ENCODE data around the gene DNAH9. TPM values are rescaled to one million over a fixed set of nuclear protein-coding genes. Genes with fewer than 3 reads are reported as not detected.

The DNAH9 gene
- total RNA-seq, 1 donor from 2014 or later, result not detected

- intact Hi-C loops (cut with DNase I), result no loop called here
- TF ChIP-seq CTCF (IDR thresholded peaks at IDR 0.05), result no peak
- DNase-seq (ENCODE audit: low spot score in 2 of 2), result no peak
- H3K9me3 ChIP-seq, result no peaks in the 10 kb centered on the region
- no peaks in the 10 kb centered on the region for H3K27me3 ChIP-seq
- H3K27ac ChIP-seq, result no peak overlapping the region
- H3K4me1 ChIP-seq, result no peaks in the 10 kb centered on the region
- no peaks in the 10 kb centered on the region for H3K36me3 ChIP-seq
- no peak overlapping the region for H3K4me3 ChIP-seq
Observed at GRCh38 chr17:11624976-11625375, 26.7 kb downstream of the DNAH9 start.

- H3K36me3 ChIP-seq, result no peaks in the 10 kb centered on the region
- no peaks in the 10 kb centered on the region for H3K4me1 ChIP-seq
- TF ChIP-seq CTCF (IDR thresholded peaks at IDR 0.05), result no peak
- H3K9me3 ChIP-seq, result no peaks in the 10 kb centered on the region
- H3K27ac ChIP-seq, result no peak overlapping the region
- H3K4me3 ChIP-seq, result no peak overlapping the region
- intact Hi-C loops (cut with DNase I), result no loop called here
- H3K27me3 ChIP-seq, result no peaks in the 10 kb centered on the region
- DNase-seq (ENCODE audit: low spot score in 2 of 2), result no peak
Observed at GRCh38 chr17:11625878-11626277, 27.6 kb downstream of the DNAH9 start.

- intact Hi-C loops (cut with DNase I), result no loop called here
- no peaks in the 10 kb centered on the region for H3K36me3 ChIP-seq
Observed at GRCh38 chr17:11627301-11627940, 29.2 kb downstream of the DNAH9 start.

GRCh38 chr17:11628374-11628773 is 30.1 kb downstream of the DNAH9 start:
- Histone ChIP-seq H3K27ac (no peak overlapping the region), H3K4me1 (no peaks in the 10 kb centered on the region), H3K27me3 (no peaks in the 10 kb centered on the region), H3K4me3 (no peak overlapping the region), H3K36me3 (no peaks in the 10 kb centered on the region), H3K9me3 (no peaks in the 10 kb centered on the region)
- DNase-seq (ENCODE audit: low spot score in 2 of 2), result no peak
- intact Hi-C loops (cut with DNase I), result no loop called here
- TF ChIP-seq CTCF (IDR thresholded peaks at IDR 0.05), result no peak

More at GRCh38 chr17:11627301-11627940, 29.2 kb downstream of the DNAH9 start:
- no peak for DNase-seq (ENCODE audit: low spot score in 2 of 2)
- Histone ChIP-seq H3K27me3 (no peaks in the 10 kb centered on the region), H3K4me3 (no peak overlapping the region), H3K27ac (no peak overlapping the region), H3K4me1 (no peaks in the 10 kb centered on the region), H3K9me3 (no peaks in the 10 kb centered on the region)
- no peak for TF ChIP-seq CTCF (IDR thresholded peaks at IDR 0.05)

- Histone ChIP-seq H3K27ac (no peak overlapping the region), H3K36me3 (no peaks in the 10 kb centered on the region), H3K9me3 (no peaks in the 10 kb centered on the region), H3K4me1 (no peaks in the 10 kb centered on the region), H3K4me3 (no peak overlapping the region), H3K27me3 (no peaks in the 10 kb centered on the region)
- TF ChIP-seq CTCF (IDR thresholded peaks at IDR 0.05), result no peak
- DNase-seq (ENCODE audit: low spot score in 2 of 2), result no peak
- intact Hi-C loops (cut with DNase I), result no loop called here
Observed at GRCh38 chr17:11628831-11629230, 30.6 kb downstream of the DNAH9 start.

- H3K9me3 ChIP-seq, result no peaks in the 10 kb centered on the region
- no peaks in the 10 kb centered on the region for H3K36me3 ChIP-seq
- no peak for DNase-seq (ENCODE audit: low spot score in 2 of 2)
- no peak for TF ChIP-seq CTCF (IDR thresholded peaks at IDR 0.05)
- no peak overlapping the region for H3K27ac ChIP-seq
- intact Hi-C loops (cut with DNase I), result no loop called here
- H3K4me1 ChIP-seq, result no peaks in the 10 kb centered on the region
- H3K4me3 ChIP-seq, result no peak overlapping the region
- no peaks in the 10 kb centered on the region for H3K27me3 ChIP-seq
Observed at GRCh38 chr17:11636771-11637170, 38.5 kb downstream of the DNAH9 start.

Measured in ascending aorta (tissue), 2 donors.